Fibroblast of villous mesenchyme (primary cell): Measurements from ENCODE around the gene FBXO21. TPM values are rescaled to one million over a fixed set of nuclear protein-coding genes. Genes with fewer than 3 reads are reported as not detected.

Experiments used
- DNase-seq: peaks from one replicate; pipeline ENCODE4 v3.0.0-alpha.2; 2010; ENCODE audit warnings: low read depth
- H3K4me3 ChIP-seq: 2 replicates; pipeline ENCODE4 v1.5.1; 2011; ENCODE audit warnings: low read depth, mild to moderate bottlenecking, low read length
- total RNA-seq: library from RNA; depleted of rRNA; stranded (reverse); fragments of >200 nt; gene quantifications from 2 replicates; pipeline ENCODE4 v1.2.3, GENCODE V29; 2012
- TF ChIP-seq, protein P1 (sequence below): IDR thresholded peaks from 2 replicates; pipeline ENCODE4 v1.5.1; 2012; ENCODE audit warnings: low read depth, mild to moderate bottlenecking, low read length; ENCODE audit not compliant: insufficient read depth

FBXO21 gene
- total RNA-seq, 1 donor, result 48.4 TPM

GRCh38 chr12:117120787-117121186, 69.5 kb downstream of the FBXO21 start:
- no peak for DNase-seq
- no peak overlapping the region for H3K4me3 ChIP-seq
- TF ChIP-seq, protein P1, sequence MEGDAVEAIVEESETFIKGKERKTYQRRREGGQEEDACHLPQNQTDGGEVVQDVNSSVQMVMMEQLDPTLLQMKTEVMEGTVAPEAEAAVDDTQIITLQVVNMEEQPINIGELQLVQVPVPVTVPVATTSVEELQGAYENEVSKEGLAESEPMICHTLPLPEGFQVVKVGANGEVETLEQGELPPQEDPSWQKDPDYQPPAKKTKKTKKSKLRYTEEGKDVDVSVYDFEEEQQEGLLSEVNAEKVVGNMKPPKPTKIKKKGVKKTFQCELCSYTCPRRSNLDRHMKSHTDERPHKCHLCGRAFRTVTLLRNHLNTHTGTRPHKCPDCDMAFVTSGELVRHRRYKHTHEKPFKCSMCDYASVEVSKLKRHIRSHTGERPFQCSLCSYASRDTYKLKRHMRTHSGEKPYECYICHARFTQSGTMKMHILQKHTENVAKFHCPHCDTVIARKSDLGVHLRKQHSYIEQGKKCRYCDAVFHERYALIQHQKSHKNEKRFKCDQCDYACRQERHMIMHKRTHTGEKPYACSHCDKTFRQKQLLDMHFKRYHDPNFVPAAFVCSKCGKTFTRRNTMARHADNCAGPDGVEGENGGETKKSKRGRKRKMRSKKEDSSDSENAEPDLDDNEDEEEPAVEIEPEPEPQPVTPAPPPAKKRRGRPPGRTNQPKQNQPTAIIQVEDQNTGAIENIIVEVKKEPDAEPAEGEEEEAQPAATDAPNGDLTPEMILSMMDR, result no peak

DNA sequence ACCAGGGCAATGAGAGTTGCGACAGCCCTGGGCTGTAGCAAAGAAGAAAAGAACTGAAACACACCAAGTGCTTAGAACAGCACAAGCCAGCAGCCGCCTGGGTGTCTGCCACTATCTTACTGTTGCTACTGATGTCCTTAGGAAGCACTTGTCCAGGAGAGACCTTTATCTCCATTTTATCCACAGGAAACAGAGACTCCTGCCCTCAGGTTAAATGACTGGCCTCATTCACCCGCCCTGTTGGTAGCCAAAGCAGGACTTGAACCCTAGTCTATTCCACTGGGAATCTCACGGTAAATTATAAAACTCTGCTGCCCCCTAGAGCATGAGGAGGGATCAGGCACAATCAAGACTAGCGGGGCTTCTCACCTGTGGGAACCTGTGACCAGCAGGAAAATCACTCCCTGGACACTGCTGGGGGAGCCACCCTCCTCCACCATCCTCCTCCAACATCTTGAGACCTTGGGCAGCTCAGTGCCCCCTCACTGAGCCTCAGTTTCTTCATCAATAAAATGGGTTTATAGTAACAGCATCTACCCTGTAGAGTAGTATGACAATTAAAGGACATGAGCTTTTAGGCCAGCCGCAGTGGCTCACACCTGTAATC, 70.6 kb downstream of the FBXO21 start:
- TF ChIP-seq, protein P1, result peak; percentile 70
- H3K4me3 ChIP-seq, result no peak overlapping the region
- DNase-seq, result peak; percentile 26

DNA sequence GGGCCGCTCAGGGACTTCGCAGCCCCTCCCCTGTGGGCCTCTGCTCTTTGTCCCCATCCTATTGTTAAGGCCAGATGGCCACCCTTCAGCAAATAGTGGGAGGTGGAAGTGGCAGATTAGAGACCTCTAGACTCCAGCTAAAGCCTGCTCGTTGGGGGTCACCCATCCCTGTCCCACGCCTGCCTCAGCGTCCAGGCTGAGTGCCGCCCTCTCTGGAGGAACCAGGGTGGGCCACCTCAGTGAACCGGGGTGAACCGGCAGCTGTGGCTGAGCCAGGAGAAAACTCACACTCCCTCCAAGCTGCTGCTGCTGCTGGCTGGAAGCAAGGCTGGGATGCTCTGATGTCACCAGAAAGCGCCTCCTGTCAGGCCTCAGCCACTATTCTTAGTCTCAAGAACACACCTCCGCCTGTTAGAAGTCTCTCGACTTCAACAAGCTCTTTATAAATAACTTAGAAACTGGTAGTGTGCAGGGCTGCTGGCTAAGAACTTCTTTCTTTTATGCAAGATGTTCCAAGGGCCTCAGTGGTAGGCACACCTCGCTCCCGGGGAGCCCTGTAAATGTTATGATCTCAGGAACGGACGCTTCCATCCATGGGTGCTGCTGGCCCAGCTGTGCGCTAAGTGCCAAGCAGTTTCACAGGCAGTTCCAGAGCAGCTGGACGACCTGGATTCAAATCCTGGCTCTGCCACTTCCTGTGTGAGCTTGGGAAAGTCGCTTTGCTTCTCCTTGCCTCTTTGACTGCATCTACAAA, 71.3 kb downstream of the FBXO21 start:
- H3K4me3 ChIP-seq, result no peak overlapping the region
- DNase-seq, result no peak
- TF ChIP-seq, protein P1, result no peak

- TF ChIP-seq, protein P1, result no peak
- DNase-seq, result no peak
- H3K4me3 ChIP-seq, result no peak overlapping the region
Measured at GRCh38 chr12:117114784-117115183, 75.5 kb downstream of the FBXO21 start.

DNA sequence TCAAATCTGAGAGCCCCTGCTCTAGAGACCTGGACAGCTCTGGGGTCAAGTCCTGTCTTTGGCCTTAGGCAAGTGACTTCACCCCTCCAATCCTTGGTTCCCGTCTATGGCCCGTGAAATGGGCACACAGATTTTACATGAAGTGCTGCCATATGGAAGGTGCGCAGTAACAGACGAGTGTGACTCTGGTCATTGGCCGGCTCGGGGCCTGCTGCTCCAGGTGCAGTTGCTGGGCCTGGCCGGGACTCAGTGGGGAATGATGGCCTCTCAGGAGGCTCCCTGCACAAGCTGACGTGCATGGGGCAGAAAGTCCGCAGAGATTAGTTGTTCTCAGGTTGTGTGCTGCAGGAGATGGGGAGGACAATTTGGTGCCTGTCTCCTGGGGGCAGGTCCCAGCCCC, 77.0 kb downstream of the FBXO21 start:
- no peak overlapping the region for H3K4me3 ChIP-seq
- TF ChIP-seq, protein P1, result no peak
- DNase-seq, result no peak

- TF ChIP-seq, protein P1, result no peak
- no peak overlapping the region for H3K4me3 ChIP-seq
- no peak for DNase-seq
Measured at GRCh38 chr12:117111821-117112595, 78.3 kb downstream of the FBXO21 start.
